GM19438 (cell line): Measurements from ENCODE around the gene TSPAN11.
"Not testable (repeated sequence)": the region's sequence is repeated elsewhere in the genome, so short reads cannot be mapped to it uniquely, and the experiment has no call there.

Experiments used
- ATAC-seq: cut with Tn5 transposase; IDR thresholded peaks from one replicate; pipeline ENCODE4 v1.9.1; 2021; ENCODE audit warnings: low read depth; ENCODE audit not compliant: unreplicated experiment

TSPAN11 gene

DNA sequence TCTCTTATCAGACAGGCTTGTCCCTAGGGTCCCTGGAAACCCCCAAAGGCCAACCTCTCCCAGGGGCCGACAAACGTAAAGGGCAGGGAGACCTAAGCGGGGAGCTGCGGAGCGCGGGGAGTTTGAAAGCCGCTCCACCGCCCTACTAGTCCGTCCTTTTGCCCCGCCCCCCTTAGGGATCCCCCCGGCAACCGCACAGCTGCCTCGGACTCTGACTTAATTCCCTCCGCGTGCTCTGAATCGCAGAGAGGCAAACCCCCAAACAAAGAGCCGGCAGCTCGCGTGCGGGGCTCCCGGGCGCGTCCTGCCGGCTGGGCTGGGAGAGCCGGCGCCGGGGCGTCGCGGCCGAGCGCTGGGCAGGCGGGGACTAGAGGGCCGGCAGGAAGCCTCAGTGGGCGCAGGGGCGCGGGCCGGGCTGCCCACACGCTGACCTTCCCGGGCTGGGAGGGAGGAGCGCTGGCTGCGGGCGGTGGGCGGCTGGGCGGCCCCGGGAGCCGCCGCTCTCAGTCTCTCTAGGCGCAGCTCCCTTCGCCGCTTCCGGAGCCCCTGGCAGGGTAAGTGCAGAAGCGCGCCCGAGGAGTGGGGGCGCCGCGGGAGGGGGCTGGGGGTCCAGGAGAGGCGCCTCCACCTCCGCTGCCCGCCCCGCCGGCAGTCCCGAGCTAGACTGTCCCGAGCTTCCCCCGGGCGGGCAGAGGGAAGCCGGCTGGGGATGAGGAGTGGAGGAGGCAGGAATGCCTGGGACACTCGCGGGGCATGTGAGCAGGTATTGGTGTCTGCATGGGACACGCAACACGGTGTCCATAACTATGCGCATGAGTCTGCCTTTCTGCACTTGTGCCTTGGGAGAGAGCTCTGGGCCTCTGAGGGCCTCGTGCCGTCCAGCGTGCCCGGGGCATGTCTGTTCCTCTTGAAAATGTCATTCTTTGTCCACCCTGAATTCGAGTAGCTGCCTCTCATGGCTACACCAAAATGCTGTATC lies at the start of gene TSPAN11:
Gene TSPAN11, plus strand, starts transcription at position 506 of the 979 bp plus-strand sequence. CDS start 27,244 bp downstream, outside the sequence.
- no peak for ATAC-seq

GRCh38 chr12:30877105-30877875 lies 49.3 kb upstream of the TSPAN11 start:
- ATAC-seq, result no peak

- no peak for ATAC-seq
Measured at GRCh38 chr12:30878024-30878423, 48.5 kb upstream of the TSPAN11 start.

- ATAC-seq, result no peak
Measured at GRCh38 chr12:30880061-30880460, 46.5 kb upstream of the TSPAN11 start.

GRCh38 chr12:30880813-30881212 lies 45.7 kb upstream of the TSPAN11 start:
- no peak for ATAC-seq

GRCh38 chr12:30882706-30883105 lies 43.8 kb upstream of the TSPAN11 start:
- no peak for ATAC-seq

DNA sequence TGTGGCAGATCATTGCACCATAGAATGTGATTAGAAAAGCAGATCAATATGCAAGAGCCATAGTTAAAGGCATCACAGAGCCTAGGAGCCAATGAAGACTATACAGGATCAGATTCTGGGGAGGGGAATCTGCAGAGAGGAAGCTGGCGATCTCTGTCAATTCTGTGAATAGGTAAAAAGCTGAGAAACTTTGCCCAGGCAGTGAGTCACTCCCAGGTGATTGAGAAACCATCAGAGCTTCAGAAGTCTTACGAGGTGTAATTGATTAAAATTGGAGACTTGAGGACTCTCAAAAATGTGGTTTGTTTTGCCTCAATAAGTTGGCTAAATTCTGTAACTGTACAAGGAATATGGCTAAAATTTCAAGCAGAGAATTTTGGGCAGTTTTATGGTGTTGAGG lies 41.7 kb upstream of the TSPAN11 start:
- no peak for ATAC-seq

DNA sequence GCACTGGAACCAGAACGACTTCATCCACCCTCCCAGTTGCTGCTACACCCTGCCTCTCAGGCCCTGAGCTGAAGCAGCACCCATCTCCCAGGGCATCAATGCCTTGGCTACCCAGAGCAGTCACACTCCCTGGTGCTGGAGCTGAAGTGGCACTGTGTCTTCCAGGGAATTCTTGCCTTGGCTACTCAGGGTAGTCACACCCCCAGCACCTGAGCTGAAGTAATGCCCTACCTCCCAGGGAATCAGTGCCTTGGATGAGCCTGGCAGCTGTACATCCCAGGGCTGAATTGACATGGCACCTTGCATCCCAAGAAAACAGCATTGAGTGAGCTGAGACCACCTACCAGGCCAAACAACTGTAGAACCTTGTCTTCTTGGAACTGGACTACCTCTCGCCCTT lies 41.2 kb upstream of the TSPAN11 start:
- no peak for ATAC-seq

DNA sequence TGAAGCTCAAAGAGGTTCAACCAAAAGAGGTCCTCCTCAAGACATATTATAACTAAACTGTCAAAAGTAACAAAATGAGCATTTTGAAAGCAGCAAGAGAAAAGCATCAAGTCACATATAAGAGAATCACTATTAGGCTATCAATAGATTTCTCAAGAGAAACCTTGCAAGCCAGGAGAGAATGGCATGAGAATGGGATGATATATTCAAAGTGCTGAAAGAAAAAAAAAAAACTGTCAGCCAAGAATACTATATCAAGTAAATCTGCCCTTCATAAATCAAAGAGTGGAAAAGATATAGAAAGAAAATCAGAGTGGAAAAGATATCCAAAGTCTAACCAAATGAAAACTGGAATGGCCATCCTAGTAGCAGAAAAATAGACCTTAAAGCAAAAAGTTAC lies 39.3 kb upstream of the TSPAN11 start:
- no peak for ATAC-seq

DNA sequence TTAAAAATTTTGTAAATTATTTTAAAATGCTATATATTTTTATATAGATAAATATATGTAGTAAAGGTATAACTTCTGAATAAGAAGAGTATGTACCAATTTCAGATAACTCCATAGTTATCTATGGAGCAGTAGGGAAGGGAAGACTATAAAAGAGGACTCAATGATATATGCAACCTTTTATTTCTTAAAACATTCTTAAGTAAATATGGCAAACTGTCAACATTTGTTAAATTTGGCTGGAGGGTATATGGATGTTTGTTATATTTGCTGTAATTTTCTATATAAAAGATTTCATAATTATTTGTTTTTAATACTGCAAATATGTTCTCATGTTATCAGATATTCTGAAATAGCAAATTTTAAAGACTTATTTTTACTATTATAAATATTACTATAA lies 38.3 kb upstream of the TSPAN11 start:
- ATAC-seq, result no peak

DNA sequence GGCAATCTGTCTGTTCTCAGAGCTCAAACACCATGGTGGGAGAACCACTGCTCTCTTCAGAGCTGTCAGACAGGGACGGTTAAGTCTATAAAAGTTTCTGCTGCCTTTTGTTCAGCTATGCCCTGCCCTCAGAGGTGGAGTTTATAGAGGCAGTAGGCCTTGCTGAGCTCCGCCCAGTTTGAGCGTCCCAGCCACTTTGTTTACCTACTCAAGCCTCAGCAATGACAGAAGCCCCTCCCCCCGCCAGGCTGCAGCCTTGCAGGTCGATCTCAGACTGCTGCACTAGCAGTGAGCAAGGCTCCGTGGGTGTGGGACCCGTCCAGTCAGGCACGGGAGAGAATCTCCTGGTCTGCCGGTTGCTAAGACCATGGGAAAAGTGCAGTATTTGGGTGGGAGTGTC lies 32.0 kb upstream of the TSPAN11 start:
- ATAC-seq, result not testable (repeated sequence)

DNA sequence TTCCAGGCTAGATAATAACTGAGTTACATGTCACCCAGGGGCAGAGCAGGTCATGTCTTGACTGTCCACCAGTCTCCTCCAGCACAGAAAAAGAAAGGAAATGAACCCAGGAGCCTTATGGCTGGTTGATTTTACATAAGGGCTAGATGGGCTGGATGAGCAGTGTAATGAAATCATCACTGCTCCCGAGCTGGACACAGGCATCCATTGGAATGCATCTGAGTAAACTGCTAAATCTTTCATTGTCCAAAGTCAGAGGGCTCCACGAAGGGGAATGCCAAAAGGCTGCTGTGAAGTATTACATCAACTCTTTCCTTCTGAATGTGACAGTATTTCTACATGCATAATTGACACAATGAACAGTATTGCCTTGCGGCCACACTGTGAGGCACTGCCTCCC lies 30.1 kb upstream of the TSPAN11 start:
- no peak for ATAC-seq

DNA sequence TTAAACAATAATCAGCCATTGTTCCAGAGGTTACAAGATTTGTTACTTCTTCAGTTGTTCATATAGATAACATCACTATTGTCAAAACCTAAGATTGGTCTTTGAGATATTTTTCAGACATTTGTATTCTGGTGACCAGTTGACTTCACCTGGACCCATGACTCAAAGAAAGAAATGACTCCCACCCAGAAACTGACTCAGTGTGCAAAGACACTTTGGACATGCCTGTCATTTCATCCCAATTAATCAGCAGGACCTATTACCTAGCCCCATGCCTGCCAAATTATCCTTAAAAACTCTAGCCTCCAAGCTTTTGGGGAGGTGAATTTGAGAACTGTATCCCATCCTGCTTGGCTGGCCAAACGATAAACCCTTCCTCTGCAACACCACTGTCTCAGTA lies 27.7 kb upstream of the TSPAN11 start:
- no peak for ATAC-seq

DNA sequence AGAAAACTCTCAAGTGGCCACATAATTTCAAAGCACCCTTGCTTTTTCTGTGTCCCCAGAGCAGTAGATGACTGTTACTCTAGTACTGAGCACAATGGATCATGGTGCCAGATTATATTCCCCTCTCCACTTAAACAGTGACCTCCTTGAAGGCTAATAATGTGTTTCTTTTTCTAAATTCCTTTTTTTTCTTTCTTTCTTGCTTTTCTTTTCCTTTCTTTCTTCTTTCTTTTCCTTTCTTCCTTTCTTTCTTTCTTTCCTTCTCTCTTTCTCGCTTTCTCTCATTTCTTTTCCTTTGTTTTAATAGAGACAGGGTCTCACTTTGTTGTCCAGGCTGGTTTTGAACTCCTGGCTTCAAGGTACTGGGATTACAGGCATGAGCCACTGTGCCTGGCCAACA lies 26.2 kb upstream of the TSPAN11 start:
- ATAC-seq, result no peak

- no peak for ATAC-seq
Measured at GRCh38 chr12:30902001-30902400, 24.5 kb upstream of the TSPAN11 start.

- ATAC-seq, result no peak
Measured at GRCh38 chr12:30902596-30902995, 24.0 kb upstream of the TSPAN11 start.

DNA sequence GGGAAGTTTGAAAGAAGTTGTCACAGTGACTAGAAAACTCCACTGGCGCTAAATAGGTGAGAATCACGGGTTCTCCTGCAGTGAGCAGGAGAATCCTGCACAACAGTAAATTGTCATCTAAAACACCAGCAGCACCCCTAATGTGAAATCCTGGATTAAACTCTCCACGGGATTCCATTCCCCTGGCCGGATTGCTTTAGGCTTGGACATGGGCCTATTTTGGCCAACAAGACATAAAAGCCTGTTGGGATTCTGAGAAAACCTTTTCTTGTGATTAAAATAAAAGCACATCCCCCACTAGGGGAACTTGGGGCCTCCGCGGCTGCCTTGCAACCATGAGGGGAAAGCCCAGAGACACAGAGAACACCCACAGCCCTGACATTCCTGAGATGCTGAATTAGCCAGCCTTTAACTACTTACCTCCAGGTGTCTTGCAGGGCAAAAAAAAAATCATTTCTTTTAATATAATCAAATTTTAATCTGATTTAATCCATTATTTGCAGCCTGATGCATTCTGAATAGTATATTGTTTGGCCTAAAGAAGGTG lies 21.0 kb upstream of the TSPAN11 start:
- ATAC-seq, result no peak

DNA sequence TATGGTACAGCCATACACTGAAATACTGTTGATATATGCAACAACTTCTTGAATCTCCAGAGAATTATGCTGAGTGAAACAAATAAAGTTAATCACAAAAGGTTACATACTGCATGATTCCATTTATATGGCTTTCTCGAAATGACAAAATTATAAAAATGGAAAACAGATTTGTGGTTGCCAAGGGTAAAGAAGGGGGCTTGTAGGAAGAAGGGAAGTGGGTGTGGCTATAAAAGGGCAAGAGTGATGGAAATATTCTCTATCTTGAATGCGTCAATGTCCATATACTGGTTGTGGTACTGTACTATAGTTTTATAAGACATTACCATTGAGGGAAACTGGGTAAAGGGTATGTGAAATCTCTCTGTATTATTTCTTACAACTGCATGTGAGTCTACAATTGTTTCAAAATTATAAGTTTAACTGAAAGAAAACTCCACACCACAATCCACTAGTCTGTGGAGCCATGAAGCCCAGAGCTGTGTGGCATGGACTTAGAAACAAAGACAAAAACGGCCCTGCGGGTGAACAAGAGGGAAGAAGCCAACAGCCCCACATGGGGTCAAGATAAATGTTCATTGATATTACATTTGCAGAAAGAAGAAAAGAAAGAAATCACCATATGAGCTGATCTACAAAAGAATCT lies 18.3 kb upstream of the TSPAN11 start:
- ATAC-seq, result no peak

DNA sequence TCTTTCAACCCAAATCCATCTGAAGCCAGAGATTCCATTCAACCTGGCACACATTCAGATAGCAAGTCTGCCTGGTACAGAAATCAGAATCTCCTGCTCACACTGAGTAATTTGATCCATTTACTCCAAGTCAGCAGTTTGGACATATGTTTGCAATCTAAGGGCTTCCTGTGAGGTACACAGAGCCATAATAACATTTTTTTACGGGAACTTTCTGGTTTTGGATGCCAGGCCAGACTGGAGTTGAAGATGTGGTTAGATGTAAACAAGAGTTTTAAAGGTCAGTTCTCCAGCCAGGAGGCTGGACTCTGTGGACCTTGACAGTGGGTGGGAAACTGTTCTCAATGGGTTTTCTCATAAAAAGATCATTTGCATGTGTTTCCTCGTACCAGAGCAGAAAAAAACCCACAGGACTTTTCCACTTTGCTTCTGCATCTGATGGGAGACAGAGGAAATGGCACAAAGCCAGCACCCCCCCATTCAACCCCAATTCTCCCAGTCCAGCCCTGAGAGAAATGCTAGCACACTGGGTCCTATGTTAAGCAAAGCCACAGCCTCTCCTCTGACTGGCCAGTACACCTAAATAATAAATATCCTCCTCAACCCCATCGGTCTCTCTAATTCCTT lies 17.7 kb upstream of the TSPAN11 start:
- no peak for ATAC-seq

DNA sequence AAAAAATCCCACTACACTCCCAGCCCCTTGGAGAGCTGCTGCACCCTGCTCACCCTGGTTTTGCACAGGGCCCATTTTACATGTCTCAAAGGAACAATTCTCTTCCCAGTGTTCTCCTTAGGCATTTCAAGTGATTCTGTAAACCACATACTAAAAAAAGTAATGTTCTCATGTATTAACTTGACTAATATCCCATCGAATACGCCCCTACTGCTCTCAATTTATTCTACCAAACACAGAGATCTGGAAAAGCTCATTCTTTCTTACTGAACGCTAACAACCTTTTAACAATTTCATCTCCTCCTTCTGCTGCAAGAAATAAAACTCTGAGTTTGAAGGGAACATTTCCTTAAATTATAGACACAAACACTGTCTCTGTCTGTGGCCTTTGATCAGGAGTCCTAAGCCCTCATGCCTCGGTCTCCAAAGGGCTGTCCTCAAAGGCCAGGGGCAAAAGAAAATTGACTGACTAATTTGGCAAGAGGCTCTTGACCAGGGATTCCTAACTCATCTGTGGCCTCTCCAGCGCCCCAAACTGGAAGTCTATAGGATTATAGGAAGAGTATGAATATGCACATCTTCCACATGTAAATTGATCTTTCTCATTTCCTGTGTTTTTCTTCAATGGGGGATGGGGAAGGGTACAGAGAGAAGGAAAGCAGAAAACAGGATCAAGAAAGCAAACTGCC lies 17.1 kb upstream of the TSPAN11 start:
- ATAC-seq, result no peak
